GM19452 (cell line): ENCODE results near the gene PRKCQ.
"Not testable (repeated sequence)": the region's sequence is repeated elsewhere in the genome, so short reads cannot be mapped to it uniquely, and the experiment has no call there.

Experiments
- ATAC-seq: cut with Tn5 transposase; IDR thresholded peaks from one replicate; pipeline ENCODE4 v1.9.1; 2021; ENCODE audit not compliant: unreplicated experiment

Gene PRKCQ

DNA sequence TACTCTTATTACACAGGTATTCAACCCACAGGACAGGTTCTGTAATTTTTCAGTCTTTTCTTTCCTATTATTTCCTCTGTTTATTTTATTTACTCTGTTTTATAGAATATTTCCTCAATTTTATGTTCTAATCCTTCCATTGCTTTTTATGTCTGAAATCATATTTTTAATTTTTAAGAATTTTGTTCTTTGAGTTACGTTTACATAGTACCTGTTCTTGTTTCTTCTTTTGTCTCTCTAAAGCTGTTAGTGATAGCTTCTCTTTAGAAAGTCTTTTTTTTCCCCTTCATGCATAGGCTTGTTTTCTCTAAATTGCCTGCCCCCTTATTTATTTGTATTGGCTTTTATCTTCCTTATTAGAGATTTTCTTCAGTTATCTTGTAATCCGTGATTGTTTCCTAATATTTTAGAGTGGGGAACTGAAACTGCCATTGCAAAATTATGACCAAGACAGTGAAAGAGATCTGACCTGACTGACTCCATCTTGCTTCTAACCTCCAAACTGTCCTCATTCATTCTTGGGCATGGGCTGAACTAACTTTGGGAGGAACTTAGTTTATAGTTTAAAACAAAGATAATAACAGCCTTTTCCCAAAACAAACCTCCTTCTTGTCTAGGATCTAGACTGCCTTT, 189.7 kb downstream of the PRKCQ start:
- no peak for ATAC-seq

- ATAC-seq = no peak
Observed at GRCh38 chr10:6388261-6388893, 191.7 kb downstream of the PRKCQ start.

GRCh38 chr10:6386960-6387359, 193.1 kb downstream of the PRKCQ start:
- ATAC-seq = no peak

GRCh38 chr10:6386346-6386745, 193.7 kb downstream of the PRKCQ start:
- no peak for ATAC-seq

- no peak for ATAC-seq
Observed at GRCh38 chr10:6385665-6386064, 194.4 kb downstream of the PRKCQ start.

GRCh38 chr10:6384847-6385246, 195.2 kb downstream of the PRKCQ start:
- no peak for ATAC-seq

GRCh38 chr10:6384031-6384430, 196.0 kb downstream of the PRKCQ start:
- no peak for ATAC-seq

GRCh38 chr10:6383096-6383812, 196.8 kb downstream of the PRKCQ start:
- no peak for ATAC-seq

DNA sequence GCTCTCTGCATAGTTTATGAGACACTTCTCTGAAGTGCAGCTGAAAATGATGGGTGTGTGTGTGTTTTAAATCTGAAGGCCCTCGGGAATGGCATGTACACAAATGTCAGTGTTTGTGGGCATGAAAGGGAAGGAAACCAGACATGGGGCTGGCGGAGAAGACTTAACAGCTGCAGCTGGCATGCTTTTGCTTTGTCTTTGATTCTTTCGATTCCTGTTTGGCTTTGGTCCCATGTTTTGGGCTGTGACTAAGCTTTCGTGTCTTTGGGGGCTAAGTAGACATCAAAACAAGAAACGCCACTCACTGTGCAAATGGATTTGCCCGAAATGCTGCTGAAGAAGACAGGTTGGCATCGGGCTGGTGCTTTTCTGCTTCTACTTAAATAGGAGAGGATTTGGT, 198.0 kb downstream of the PRKCQ start:
- ATAC-seq = peak; percentile 69

DNA sequence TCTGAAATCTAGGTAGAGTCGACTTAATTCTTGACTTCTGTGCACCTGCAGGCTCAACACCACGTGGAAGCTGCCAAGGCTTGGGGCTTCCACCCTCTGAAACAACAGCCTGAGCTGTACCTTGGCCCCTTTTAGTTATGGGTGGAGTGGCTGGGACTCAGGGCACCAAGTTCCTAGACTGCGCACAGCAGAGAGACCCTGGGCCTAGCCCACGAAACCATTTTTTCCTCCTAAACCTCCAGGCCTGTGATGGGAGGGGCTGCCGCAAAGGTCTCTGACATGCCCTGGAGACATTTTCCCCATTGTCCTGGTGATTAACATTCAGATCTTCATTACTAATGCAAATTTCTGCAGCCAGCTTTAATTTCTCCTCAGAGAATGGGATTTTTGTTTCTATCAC, 199.6 kb downstream of the PRKCQ start:
- ATAC-seq = not testable (repeated sequence)

DNA sequence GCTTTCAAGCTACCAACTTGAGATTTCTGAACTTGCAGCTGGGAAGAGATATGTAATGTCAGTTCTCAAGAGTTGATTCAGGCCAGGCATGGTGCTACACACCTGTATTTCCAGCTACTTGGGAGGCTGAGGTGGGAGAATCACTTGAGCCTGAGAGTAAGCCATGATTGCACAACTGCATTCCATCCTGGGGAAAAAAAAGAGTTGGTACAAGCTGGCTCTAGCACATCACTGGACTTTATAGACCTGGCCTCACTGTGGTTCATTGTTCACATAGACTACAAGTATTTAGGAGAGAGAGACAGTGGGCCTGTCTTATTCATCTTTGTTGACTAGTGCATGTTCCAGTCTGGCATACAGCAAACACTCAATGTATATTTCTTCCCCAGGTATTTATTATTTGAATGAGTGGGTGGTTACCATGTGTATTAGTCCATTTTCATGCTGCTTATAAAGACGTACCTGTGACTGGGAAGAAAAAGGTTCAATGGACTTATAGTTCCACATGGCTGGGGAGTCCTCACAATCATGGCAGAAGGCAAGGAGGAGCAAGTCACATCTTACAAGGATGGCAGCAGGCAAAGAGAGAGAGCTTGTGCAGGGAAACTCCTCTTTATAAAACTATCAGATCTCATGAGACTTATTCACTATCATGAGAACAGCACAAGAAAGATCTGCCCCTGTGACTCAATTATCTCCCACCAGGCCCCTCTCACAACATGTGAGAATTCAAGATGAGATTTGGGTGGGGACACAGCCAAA, 200.9 kb downstream of the PRKCQ start:
- no peak for ATAC-seq
